ENCODE data around the gene RSL24D1.
A peak's percentile ranks its signal among the peaks of the same experiment; 100 is the strongest.
"Not testable (repeated sequence)": the region's sequence is repeated elsewhere in the genome, so short reads cannot be mapped to it uniquely, and the experiment has no call there.

Gene RSL24D1

DNA sequence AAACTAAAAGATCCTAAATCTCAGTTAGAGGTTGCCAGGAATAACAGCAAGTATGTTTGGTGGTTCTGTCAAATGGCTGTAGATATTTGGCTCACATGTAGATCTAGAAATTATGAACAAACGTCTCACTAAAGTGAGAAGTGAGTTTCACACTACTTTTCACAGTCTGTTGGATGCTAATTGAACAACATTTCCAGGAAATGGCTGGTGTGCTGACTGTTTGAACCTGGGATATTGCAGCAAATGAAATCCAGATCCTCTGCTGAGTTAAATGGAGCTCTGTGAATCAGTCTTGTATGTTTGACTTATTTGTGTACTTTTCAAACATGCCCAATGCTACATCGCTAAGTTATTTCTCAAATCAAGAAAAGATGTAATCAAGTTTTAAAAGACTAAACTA is 21.3 kb upstream of the RSL24D1 start:
- DNase-seq (ENCODE audit: low spot score), result peak; percentile 76

DNA sequence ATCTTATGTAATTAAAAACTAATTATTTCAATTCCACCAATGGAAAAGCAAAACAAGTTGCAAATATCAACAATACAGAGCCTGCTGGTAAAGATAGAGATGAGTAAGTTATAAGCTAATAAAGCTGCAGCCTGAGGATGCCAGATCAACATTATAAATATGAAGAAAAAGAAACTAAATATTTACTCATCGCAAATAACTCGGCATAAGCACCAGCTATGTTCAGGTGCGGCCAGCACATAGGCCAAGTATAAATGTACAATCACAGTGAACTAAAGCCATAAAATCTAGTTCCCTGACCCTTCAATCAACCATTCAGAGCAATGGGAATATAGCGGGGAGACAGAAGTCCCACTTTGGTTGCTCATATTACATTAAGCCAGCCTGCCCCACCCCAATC is 7.7 kb upstream of the RSL24D1 start:
- no peak for DNase-seq (ENCODE audit: low spot score)

DNA sequence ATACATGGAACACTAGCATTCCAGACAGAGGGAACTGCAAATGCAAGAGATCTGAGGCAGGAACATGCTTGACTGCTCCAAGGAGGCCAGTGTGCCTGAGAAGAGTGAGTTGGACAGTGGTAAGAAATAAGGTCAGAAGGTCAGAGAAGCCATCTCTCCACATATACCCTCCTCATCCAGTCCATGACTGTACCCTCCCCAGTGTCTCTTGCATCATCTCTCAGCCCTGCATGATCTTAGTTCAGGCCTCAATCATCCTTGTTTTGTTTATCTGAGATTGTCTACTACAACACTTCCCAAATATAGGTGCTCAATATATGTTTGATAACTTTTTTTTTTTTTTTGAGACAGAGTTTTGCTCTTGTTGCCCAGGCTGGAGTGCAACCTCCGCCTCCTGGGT is 5.5 kb upstream of the RSL24D1 start:
- DNase-seq (ENCODE audit: low spot score), result no peak

DNA sequence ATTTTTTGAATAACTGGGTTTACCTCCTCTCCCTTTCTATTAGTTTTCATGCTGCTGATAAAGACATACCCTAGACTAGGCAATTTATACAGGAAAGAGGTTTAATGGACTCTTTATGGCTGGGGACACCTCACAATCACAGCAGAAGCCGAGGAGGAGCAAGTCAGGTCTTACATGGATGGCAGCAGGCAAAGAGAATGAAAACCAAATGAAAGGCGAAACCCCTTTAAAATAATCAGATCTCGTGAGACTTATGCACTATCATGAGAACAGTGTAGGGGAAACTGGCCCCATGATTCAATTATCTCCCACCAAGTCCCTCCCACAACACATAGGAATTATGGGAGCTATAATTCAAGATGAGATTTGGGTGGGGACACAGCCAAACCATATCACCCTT is 2.0 kb upstream of the RSL24D1 start:
- no peak for DNase-seq (ENCODE audit: low spot score)

DNA sequence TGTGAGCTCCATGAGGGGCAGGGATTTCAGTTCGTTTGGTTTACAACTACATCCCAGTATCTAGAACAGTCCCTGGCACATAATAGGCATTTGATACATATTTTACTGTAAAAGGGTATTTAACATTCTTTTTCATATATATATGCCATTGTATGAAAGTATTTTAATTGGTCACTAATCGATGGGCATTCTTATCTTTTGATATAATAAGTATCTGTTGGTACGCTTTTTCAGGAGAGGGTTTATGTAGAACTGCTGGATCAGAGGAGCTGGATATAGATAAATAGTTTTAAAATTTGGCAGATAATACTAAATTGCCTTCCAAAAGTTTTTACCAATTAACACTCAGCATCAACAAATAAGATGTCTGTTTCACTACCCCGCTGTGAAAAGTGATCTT is 978 bp upstream of the RSL24D1 start:
- DNase-seq (ENCODE audit: low spot score), result no peak

DNA sequence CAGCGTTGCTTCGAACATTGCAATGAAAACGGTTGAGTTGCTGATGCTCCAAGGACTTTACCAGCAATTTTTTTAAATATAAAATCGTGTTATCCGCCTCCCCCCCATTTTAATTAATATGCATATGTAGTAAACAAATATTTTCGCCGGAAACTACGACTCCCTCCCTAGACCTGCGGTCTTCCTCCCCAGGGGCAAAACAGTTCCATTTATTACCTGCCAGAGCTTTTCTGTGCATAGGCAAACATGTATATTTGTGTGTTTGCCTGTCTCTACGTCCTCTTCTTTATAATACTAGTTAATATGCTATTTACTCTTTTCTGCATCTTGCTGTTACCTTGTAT is 593 bp upstream of the RSL24D1 start:
- DNase-seq (ENCODE audit: low spot score), result peak; percentile 17

DNA sequence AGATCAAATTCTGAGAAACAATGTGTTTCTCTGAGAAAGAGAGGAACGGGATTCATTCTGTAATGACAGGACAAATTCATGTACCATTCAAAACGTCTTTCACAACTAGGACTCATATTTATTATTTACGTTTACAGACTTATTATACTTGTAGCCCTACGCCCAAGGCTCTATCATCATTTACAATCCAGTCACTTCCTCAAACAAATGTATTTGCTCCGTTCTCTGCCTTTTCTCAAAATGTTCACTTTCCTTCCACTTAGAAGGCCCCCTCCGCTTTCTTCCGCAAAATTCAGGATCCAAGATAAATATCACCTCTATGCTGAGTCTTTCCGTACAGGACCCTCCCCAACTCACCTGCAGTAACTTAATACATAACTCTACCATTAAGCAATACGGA is 745 bp downstream of the RSL24D1 start:
- no peak for DNase-seq (ENCODE audit: low spot score)

DNA sequence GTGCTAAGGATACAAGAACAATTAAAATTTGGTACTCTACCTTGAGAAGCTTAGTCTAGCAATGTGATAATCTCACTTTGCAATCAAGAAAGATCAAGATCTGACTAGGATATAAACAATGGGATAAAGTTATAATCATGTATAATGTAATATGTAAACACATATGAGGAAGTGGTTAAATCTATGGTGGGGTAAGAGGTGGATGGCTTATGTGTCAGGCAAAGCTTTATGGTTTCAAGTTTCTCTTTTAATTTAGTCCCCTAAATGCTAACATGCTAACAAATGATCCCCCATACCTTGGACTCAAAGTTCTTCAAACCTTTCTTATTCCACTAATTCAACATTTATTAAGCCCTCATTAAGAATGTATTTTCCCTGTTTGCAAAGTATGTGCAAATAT is 2.5 kb downstream of the RSL24D1 start:
- DNase-seq (ENCODE audit: low spot score), result no peak

DNA sequence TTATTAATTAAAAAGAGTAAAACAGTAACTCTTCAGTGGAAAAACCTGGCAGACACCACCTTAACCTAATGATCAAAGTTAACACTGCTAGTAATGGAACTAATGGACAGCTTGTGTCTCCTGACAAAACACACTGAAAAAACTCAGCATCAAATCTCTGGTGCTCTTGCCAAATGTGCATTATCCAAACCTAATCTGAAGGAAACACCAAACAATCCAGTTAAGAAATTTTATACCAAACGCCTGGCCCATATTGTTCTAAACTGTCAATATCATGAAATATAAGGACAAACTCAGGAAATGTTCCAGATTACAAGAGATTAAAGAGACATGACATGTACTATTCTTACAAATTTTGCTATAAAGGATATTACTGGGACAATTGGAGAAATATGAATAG is 10.4 kb downstream of the RSL24D1 start:
- DNase-seq (ENCODE audit: low spot score), result no peak

DNA sequence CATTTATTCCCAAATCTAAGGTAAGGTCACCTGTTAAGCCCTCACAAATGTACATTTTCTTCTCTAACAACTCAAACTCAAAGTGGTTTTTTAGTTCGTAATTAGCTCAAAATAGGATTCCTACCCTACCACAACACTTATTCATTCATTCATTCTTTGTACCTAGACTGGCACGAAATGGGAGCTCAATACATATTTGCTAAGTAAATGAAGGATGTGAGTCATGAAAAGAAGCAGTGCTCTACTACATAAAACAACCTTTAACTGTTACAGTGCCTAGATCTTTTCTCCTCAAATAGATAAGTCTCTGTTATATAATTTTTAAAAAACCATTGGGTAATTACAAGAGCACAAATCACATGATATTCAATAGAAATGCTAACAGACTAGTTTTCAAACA is 13.1 kb downstream of the RSL24D1 start:
- DNase-seq (ENCODE audit: low spot score), result no peak

DNA sequence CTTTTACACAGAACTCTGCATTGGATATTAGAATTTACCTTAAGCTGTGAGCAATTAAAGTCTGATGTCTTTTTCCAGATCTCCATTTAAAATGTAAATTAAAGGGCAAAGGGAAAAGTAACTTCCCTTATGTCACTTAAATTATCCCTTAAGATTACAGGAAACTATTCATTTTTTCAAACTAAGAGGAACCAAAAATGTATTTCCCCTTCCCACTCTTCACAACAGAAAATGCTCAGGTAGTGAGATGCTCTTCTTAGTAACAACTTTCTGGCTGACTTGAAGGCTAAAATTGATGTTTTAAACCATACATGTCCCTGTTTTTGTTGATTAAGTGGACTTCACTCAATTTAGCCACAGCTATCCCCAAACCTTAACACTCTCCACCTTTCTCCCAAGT is 17.6 kb downstream of the RSL24D1 start:
- DNase-seq (ENCODE audit: low spot score), result no peak

DNA sequence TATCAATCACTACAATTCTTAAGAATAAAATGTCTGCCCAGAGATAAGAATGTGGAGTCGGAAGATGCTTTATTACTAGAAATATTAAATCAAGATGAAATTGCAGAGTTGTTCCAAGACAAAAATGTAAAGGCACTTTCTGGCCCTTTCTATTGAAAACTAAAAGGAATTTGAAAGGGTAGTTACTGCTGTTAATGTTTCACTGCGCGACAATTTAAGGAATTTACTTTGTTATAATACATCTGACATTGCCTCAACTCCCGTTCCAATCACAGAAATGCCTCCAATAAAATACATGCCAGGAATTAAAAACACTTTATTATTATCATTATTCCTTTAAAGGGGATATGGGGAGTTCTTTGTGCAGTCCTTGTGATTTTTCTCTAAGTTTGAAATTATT is 26.4 kb downstream of the RSL24D1 start:
- no peak for DNase-seq (ENCODE audit: low spot score)

DNA sequence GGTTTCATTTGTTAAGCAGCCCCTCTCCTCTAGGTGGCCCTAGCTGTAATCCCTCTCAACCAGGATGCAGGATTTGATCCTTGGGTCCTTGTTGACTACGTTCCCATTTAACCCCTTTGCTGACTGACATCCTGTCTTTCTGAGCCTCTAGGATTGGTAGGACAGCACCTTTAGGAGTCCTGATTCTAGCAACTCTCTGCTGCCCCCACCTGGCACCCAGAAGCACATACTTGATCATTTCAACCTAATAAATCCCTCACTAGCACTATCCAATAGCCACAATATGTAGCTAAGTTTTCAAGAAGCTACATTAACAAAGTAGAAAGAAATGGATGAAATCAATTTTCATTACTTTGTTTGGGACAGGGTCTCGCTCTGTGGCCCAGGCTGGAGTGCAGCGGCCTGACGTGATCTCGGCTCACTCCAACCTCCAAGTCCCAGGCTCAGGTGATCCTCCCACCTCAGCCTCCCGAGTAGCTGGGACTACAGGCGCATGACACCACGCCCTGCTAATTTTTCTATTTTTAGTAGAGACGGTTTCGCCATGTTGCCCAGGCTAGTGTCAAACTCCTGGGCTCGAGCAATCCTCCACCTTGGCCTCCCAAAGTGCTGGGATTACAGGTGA is 28.3 kb downstream of the RSL24D1 start:
- peak; percentile 61 for DNase-seq (ENCODE audit: low spot score)

DNA sequence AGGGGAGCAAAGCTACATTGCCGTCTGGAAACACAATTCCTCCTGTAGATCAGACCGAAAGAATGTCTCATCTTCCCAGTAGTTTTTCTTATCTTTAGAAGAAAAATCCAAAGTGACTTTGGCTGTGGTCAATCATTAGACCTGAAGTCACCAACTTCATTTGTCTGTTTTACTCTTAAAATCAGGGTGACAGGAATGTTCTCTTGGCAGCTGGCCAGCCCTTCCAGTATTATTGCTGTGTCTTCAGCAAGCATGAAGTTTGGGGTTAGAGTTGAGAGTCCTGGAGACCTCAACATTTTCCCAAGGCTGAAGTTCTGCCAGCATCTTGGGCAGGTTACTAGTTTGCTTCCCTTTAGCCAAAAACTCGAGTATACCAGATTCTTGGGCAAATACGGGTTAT is 32.5 kb downstream of the RSL24D1 start:
- DNase-seq (ENCODE audit: low spot score), result no peak

DNA sequence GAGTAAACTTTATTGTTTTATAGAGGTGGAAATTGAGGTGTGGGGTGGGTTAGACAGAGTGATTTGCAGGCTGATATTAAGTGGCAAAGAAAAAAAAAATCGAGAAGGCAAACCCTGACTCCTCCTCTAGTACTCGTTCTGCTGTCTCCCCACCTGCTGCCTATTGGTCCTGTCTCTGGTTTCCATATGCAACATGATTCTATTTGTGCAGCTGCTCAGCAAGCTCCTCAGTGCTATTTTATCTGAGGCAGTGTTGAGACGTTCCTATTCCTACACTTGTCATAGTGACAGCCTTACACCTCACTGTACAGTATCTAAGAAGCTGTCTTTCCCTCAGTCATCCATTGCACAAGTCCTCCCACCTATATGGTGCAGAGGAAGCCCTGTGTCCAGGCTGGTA is 45.1 kb downstream of the RSL24D1 start:
- DNase-seq (ENCODE audit: low spot score), result no peak

DNA sequence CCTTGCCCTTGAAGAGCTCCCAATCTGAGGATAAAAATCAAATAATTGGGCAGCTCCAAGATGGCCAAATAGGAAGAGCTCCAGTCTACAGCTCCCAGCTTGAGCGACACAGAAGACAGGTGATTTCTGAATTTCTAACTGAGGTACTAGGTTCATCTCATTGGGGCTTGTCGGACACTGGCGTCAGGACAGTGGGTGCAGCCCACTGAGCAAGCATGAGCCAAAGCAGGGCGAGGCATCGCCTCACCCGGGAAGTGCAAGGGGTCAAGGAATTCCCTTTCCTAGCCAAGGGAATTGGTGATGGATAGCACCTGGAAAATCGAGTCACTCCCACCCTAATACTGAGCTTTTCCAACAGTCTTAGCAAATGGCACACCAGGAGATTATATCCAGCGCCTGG is 53.6 kb downstream of the RSL24D1 start:
- DNase-seq (ENCODE audit: low spot score), result not testable (repeated sequence)

DNA sequence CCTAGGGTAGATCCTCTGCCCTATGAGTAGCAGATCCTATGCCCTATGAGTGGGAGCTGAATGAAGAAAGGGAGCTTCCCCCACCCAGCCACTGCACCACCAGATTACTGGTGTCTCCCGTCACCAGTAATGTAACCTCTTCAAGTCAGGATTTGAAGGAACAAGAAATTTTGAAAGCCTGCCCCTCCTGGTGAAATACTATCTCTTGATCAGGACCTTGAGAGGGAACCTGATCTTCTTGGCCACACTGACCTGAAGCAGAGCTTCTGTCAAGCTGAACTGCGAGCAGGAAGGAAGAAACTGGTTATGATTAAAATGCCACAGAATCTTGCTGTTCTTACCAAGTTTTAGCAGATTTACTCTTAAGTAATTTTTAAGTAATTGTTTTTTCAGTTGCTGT is 62.8 kb downstream of the RSL24D1 start:
- DNase-seq (ENCODE audit: low spot score), result no peak

DNA sequence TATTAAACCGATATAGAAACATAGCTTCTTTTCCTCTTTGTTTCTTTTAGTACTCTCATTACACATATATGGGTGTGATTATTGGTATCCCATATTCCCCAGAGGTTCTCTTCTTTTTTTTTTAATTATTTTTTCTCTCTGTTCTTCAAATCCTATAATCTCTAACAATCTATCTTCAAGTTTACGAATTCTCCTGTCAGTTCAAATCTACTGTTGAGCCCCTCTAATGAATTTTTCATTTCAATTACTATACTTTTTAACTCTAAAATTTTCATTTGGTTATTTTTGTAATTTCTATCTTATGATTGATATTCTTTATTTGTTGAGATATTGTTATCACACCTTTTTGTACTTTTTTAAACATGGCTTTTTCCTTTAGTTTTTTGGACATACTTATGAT is 64.1 kb downstream of the RSL24D1 start:
- DNase-seq (ENCODE audit: low spot score), result no peak
